Skin epidermis (tissue), 12 donors: ENCODE measurements around the gene EHD4.

Source experiments
- H3K27ac ChIP-seq, 21 experiments: fragments of 200-600 bp; sonication (generic) in 11 of 21; one replicate each; pipeline ENCODE4 v1.5.0; 2020; ENCODE audit warnings: mild to moderate bottlenecking in 3 of 21, inconsistent platforms in 2 of 21, moderate library complexity in 2 of 21
- H3K4me3 ChIP-seq, 7 experiments: fragments of 200-600 bp; sonication (generic) in 2 of 7; one replicate each; pipeline ENCODE4 v1.5.0; 2020; ENCODE audit warnings: inconsistent platforms in 2 of 7, mild to moderate bottlenecking in 2 of 7, moderate library complexity in 1 of 7

Gene EHD4

DNA sequence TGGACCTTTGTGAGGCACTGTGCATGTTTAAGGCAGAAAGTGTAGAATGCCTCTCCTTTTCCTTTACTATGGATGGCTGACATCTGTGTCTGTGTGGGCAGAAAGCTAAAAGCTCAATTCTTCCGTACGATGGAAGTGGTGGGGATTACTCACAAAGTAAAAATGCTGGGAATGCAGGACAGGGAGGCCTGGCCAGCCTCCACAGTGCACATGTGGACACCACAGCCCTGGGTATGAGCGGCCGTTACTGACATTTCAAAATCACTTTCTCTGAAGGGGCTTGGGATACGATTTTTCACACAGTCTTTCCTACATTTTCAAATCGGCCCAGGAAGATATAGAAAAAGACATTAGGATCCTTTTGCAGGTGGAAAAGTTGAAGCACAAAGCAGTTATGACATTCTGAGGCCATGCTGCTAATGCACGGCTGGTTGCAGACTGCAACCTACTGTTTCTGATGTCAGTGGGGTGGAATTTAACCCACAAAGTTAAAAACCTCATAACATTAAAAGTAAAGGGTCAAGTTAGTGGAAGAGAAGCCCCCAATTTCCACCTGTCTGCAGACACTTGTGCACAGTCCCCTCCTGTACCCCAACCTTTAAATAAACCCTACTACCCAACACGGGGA is 27.9 kb downstream of the EHD4 start:
- Histone ChIP-seq H3K4me3 (no peak overlapping the region), H3K27ac (peak overlapping the region in 13 of 21 experiments; percentile 29 to 79 (median 52))

DNA sequence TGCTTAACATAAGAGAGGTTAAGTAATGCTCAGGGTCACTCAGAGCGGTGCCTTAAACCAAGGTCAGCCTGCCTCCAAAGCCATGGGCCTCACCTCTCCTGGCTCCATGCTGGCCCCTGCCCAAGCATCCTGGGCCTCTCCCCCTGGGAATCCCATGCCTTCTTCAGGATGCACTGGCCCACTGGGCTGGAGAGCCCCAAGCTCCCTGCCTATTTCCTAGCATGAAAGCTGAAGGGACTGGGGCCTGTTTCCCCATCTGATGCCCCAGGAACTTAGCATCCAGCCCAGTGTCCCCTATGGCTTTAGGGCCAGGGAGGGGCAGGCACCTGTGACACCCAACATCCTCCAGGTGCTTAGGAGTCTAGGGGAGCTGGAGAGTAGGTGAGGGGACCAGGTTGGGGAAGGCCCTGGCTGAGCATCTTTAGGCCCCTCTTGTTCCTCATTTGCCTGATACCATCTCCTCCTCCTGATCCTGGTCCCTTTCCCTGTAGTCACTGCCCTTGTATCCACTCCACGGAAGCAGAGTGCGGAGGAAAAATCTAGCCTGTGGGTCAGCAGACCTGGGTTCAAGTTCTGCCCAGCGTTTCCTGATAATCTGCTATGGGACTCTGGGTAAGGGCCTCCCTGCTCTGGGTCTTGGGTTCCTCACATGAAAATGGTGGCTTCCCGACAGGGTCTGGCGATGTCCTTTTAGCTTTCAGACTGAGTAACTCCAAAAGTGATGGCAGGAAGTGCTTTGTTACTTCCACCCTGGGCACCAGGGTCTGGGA is 28.6 kb downstream of the EHD4 start:
- Histone ChIP-seq H3K4me3 (no peak overlapping the region), H3K27ac (peak overlapping the region in 15 of 21 experiments; percentile 29 to 79 (median 51))

DNA sequence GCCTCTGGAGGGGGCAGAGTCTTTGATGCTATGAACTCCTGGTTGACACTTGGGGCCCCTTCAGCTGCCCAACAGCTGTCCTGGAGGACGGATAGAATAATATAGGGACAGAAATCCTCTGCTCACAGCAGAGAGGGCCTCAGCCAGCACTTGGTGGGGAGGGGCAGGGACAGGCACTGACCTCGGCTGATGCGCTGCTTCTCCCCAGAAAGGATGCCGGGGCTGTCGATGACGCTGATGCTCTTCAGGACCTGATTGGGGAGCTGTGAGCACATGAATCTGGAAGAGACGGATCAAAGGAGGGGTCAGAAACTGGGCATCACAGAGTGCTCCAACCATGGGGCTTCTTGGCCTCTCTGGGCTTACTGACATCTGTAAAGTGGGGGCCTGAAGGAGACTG is 29.5 kb downstream of the EHD4 start:
- Histone ChIP-seq H3K4me3 (no peak overlapping the region), H3K27ac (peak overlapping the region in 6 of 21 experiments; percentile 5 to 78 (median 25))

DNA sequence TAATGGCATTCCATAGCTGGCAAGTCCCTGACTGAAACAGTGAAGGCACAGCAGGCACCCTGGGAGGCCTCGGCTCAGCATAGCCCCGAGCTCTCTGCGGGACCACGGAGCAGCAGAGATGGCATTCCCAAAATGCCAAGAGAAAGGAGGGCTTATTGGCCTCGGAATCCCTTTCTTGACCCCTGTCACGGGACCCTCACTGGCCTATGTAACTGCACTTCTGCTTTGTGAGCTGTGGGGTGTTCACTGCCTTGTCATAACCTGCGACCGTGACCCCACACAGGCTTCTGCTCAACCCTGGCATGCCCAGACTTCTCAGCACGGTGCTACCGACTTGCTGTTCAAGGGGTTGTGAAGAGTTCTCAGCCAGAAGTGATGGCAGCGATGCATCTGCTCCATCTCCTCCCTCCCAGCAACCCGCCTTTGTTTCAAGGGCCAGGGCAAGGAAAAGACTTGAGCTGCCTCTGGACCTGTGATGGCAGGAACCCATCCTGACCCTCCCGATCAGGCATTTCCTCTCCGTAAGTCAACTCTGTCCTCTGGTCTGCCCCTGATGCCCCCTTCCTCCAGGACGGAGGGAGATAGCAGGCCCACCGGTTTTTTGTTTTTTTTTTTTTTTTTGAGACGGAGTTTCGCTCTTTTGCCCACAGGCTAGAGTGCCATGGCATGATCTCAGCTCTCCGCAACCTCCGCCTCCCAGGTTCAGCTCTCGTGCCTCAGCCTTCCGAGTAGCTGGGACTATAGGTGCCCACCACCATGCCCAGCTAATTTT is 30.5 kb downstream of the EHD4 start:
- H3K4me3 ChIP-seq: no peak overlapping the region
- peak overlapping the region in 3 of 21 experiments; percentile 41 to 72 (median 44) for H3K27ac ChIP-seq

DNA sequence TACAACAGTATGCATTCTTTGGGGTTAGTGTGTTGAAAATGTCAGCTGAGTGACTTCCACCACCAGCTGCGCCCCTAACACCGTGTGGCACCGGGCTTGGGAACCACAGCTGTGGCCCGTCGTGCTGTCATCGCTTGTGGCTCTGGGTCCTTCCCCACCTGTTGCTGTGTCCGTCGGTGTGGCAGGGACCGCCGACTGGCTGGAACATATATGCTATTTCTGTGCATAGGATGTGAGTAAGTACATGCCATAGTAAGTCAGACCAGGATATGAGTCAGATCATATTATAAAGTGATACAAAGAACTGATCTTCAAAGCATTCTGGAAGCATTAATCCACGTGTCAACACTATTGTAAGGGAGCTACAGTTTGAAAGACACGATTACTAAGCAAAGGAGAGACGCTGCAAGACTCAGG is 31.9 kb downstream of the EHD4 start:
- Histone ChIP-seq H3K27ac (peak overlapping the region in 12 of 21 experiments; percentile 2 to 47 (median 30)), H3K4me3 (no peak overlapping the region)

DNA sequence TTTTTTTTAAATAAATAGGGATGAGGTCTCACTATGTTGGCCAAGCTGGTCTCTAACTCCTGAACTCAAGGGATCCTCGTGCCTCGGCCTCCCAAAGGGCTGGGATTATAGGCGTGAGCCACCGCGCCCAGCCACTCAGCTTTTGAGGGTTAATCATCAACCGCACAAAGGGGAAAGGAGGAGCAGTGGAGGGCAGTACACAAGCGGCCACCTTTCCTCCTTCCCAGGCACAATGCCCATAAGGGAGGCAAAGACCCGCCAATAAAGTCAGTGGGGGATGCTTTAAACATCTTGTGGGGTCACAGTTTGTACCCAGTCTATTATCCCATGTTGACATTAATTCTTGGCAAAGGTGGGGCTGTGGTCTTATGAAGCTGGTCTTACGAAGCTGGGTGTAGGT is 32.4 kb downstream of the EHD4 start:
- peak overlapping the region in 11 of 21 experiments; percentile 2 to 44 (median 20) for H3K27ac ChIP-seq
- no peak overlapping the region for H3K4me3 ChIP-seq

DNA sequence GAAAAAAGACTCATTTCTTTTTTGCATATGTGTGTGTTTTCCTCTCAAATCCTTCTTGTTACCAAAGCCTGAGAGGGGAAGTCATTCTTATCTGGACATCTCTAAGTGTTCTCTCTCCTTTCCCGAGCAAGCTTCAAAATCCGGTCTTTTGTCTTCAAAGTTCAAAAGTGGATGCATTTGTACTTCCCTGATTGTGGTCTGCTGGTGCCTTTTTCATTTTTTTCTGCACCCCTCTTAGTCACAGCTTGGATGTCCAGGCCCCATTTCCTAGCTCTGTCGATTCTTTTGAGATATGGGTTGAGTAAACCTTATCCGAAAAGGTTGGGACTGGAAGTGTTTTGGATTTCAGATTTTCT is 34.8 kb downstream of the EHD4 start:
- Histone ChIP-seq H3K27ac (peak overlapping the region in 20 of 21 experiments; percentile 51 to 93 (median 76)), H3K4me3 (no peak overlapping the region)

DNA sequence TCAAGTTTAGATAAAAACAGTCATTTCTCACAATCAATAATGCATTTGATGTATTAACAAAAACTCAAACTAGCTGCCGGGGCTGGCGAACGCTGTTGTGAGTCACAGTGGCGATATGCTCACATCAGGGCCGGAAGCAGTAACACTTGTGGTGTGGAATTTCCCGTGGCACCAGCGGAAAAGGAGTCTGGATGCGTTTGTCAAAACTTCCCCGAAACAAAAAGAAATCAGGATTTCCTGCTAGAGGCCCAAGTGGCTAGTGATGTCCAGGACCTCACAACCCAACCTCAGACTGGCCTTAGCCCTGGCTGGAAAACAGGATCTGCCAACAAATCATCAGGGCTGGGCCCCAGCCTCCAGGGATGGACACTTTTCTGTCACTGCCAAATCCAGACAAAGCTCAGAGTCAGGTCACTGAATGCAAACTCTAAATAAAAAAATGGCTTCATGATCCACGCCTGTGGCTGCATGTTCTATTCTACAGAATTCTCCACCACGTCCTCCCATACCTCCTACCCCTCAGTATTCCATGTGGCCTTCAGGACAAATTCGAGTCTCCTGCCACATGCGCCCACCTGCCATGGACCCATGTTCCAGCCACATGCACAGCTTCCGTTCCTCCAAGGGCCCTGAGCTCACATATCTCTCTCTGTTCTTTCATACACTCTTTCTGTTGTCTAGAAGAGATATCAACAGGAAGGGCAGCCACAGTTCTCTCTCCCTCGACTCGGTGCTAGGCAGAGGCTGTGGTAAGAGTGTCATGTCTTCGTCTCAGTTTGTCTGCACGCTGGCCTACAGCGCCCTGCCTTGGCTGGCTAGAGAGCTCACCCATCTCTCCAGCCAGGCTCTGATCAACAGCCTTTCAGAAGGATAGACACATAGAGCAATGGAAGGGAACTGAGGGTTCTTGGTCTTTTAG is 35.4 kb downstream of the EHD4 start:
- Histone ChIP-seq H3K27ac (peak overlapping the region; percentile 44 to 93 (median 76)), H3K4me3 (no peak overlapping the region)

DNA sequence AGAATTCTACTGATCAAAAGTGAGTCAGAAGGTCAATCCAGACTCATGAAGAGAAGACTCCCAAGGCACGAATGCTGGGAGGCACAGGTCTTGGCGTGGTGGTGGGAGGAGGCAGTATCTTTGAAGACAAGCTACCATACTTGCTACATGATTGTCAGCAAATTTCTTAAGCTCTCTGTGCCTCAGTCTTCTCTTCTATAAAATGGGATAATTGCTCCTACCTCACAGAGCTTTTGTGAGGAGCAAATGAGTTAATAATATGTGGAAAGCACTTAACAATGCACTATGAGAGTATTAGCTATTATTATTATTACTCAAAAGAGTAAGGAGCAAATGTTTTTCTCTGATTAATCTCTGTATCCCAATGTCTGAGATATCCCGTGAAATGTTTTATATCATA is 36.2 kb downstream of the EHD4 start:
- Histone ChIP-seq H3K4me3 (no peak overlapping the region), H3K27ac (peak overlapping the region in 20 of 21 experiments; percentile 1 to 93 (median 80))

DNA sequence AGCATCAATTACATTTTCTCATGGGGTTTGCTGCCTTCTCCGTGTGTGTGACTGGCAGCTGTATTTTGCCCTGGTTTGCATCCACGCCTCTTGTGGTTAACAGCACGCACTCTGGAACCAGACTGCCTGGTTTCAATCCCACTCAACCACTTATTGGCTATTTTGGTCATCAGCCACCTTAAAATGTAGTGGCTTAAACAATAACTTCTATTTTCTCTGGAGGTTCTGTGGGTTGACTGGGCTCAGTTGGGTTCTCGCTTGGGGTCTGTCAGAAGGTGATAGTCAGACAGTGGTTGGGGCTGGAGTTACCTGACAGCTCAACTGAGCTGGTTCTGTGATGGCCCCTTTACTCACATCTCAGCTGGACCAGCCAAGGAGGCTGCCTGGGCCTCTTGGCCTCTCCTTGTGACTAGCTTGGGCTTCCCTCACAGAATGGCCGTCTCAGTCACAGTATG is 36.8 kb downstream of the EHD4 start:
- H3K27ac ChIP-seq: peak overlapping the region in 20 of 21 experiments; percentile 30 to 93 (median 80)
- H3K4me3 ChIP-seq: no peak overlapping the region

DNA sequence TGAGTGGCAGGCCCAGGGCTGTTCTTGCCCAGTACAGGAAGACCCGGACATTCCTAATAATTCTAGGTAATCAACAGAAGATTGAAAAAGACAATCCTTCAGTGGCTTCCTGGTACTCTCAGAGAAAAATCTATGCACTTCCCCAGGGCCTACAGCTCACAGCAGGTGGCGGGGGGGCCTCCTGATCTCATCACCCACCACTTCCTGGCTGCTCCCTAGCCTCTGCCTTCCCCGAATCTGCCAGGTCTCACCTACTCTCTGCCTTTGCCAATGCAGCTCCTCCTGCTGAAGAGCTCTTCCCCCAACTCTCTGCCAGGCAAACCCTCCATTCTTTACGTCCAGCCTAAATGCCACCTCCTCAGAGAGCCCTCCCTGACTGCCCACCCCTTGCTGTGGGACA is 37.5 kb downstream of the EHD4 start:
- Histone ChIP-seq H3K4me3 (no peak overlapping the region), H3K27ac (peak overlapping the region in 20 of 21 experiments; percentile 36 to 93 (median 80))

DNA sequence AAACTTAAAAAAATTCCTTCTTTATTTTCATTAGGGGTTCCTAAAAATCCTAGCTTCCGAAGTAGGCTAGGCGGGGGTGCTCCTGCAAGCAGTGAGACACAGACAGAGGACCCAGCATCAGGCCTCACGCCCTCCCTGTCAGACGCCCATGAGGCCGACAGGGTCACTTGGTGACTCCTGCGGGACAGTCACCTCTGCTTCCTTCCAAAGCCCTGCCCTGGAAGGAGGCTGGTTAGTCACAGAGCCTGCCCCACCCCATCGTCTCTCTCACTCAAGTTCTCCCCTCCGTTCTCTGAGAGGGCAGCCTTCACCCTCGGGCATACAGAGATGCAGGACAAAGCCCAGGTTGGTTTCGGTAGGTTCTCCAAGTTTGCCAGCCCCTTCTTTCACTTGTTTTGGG is 38.6 kb downstream of the EHD4 start:
- Histone ChIP-seq H3K4me3 (no peak overlapping the region), H3K27ac (peak overlapping the region in 19 of 21 experiments; percentile 36 to 93 (median 81))

DNA sequence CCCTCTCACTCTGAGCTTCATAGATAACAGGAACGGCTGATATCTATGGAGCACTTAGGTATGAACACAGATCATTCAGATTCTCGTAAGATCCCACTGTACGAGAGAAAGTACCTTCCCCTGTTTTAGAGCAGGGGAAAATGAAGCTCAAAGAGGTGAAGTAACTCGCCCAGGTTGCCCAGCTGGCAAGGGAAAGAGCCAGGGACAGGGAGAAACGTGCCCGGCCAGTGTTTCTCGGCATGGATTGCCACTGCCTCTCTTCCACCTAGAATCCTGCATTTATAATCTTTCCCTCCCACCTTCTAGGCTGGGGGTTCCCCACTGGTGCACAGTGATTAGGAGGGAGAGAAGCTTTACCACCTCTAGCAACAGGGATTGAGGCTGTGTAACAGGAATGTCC is 39.0 kb downstream of the EHD4 start:
- H3K4me3 ChIP-seq: no peak overlapping the region
- H3K27ac ChIP-seq: peak overlapping the region in 19 of 21 experiments; percentile 36 to 93 (median 81)

DNA sequence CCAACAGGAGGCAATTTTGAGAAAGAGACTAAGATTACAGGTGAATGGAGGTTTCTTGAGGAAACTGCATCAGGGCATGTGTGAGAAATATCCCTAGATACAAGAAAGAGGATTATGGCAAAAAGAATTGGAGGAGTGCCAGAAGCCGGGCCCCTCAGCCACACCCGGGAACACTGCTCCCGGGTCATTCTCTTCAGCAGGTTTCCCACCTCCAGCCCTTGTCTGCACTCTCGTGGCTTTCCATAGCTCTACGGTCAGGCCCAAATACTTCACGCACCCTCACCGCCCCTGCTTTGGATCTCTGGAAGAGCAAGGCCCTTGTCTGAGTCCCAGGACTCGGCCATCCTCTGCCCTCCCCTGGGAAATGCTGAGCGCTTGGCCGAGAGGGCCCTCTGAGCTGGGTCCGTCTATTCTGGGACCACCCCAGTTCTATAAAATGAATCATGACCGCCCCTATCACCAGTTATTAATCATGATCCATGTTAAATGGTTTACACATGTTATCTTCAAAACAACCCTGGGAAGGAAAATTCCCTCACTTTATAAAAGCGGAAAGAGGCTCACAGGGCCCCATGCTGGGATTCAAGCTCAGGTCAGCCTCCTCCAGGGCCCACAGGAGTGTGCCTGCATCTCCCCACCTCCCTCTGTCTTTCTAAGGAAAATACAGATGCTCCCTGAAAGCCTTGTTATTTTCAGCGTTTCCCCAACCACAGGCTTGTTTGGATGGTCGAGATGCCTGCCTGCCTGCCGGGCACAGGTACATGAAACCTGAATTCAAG is 39.7 kb downstream of the EHD4 start:
- Histone ChIP-seq H3K27ac (peak overlapping the region in 15 of 21 experiments; percentile 36 to 89 (median 81)), H3K4me3 (no peak overlapping the region)

DNA sequence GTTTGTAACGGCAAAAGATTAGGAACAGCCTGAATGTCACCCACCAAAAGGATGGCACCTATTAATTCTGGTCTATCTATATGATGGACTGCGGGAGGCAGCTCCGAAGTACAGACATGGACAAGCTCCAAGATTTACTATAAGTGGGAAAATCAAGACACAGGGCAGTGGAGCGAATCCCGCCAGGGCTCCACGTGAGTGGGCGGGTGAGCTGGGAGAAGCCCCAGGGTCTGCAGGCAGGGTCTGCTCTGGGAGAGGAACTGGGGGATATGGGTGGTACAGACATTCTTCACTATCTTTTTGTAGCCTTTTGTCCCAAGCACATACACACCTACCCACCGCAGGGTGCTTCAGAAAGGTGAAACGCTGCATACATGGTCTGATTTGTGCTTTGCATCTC is 40.3 kb downstream of the EHD4 start:
- Histone ChIP-seq H3K27ac (peak overlapping the region in 4 of 21 experiments; percentile 31 to 88 (median 82)), H3K4me3 (no peak overlapping the region)

DNA sequence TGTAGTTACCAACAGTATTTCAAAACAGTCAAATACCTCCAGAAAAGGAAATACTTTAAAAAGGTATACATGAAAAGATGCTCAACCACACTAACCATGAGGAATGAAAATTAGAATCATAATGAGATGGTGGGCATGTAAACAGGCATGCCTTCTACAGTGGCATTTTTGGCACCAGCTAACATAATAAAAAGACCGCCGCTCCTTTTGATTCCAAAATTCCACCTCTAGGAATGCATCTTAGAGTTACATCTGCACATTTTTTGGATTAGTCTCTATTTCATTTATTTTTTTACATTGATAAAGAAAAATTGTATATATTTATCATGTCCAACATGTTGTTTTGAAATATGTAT is 41.5 kb downstream of the EHD4 start:
- Histone ChIP-seq H3K4me3 (no peak overlapping the region), H3K27ac (peak overlapping the region in 7 of 21 experiments; percentile 5 to 78 (median 23))

DNA sequence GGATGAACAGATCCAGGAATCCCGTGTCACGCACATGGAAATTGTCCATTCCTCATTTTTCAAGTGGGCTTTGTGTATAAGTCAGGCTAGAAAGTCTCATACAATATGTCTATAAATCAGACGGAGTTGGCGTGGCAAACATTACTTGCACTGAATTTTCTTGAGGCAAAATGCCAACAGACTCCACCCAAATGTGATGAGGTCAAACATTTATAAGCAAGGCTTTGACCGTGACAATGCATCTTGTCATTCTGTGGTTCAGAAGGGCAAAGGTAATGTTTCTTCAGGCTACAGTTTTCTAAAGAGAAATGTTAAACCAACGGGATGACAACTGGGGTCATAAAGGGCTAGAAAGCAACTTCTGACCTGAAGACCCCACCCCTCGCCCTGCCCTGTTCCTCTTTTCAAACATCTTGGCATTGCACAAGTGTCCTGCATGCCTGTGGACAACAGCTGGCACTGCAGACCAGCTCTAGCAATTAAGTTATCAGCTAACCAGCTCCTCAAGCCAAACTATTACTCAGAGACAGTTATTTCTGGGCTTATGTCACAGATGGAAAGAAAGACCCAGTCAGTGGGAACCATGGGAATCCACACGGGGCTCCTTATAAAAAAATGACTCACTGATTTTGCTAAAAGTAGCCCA is 42.0 kb downstream of the EHD4 start:
- Histone ChIP-seq H3K27ac (peak overlapping the region in 8 of 21 experiments; percentile 16 to 78 (median 62)), H3K4me3 (no peak overlapping the region)
